GM19193 (cell line): ENCODE measurements around the gene GIPC1.

ENCODE experiments used
- POLR2A ChIP-seq: IDR thresholded peaks from 4 replicates; pipeline ENCODE4 v1.6.1; 2011; ENCODE audit not compliant: insufficient read depth, insufficient read length; ENCODE audit errors: extremely low read depth

The GIPC1 gene

GRCh38 chr19:14471436-14472187 is 24.3 kb downstream of the GIPC1 start:
- TF ChIP-seq POLR2A, result no peak

DNA sequence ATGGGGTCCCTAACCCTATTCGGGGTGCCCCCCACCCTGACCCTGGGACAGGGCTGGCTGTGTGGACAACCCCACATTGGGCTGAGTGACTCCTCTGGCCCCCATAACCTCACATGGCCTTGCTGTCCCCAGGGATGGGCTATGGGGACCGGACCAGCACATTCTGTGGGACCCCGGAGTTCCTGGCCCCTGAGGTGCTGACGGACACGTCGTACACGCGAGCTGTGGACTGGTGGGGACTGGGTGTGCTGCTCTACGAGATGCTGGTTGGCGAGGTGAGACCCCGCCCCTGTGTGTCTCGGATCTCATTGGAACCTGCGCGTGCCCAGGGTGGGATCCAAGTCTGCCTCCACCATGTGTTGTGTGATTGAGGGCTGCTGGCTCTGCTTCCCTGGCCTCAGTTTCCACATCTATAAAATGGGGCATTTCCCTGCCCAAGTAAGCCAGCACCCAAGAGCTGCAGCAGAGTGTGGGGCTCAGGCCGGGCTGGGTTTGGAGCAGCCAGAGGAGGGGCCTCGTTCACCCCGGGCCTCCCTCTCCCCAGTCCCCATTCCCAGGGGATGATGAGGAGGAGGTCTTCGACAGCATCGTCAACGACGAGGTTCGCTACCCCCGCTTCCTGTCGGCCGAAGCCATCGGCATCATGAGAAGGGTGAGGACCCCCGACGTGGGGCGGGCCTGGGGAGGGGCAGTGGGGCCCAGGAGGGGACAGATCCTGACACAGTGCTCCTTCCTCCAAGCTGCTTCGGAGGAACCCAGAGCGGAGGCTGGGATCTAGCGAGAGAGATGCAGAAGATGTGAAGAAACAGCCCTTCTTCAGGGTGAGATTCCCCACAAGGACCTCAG is 25.7 kb downstream of the GIPC1 start:
- no peak for TF ChIP-seq POLR2A

GRCh38 chr19:14467816-14468215 is 28.1 kb downstream of the GIPC1 start:
- no peak for TF ChIP-seq POLR2A

GRCh38 chr19:14467391-14467790 is 28.5 kb downstream of the GIPC1 start:
- no peak for TF ChIP-seq POLR2A

DNA sequence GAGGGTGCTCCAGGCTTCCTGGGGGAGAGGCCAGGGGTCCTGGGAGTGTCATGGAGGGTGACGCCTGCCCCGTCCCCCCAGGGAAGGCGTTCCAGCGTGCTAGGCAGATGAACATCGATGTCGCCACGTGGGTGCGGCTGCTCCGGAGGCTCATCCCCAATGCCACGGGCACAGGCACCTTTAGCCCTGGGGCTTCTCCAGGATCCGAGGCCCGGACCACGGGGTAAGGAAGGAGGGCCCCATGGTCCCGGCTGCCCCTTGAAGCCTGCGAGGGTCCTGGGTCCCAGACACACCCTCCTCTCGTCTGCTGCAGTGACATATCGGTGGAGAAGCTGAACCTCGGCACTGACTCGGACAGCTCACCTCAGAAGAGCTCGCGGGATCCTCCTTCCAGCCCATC is 32.2 kb downstream of the GIPC1 start:
- no peak for TF ChIP-seq POLR2A

DNA sequence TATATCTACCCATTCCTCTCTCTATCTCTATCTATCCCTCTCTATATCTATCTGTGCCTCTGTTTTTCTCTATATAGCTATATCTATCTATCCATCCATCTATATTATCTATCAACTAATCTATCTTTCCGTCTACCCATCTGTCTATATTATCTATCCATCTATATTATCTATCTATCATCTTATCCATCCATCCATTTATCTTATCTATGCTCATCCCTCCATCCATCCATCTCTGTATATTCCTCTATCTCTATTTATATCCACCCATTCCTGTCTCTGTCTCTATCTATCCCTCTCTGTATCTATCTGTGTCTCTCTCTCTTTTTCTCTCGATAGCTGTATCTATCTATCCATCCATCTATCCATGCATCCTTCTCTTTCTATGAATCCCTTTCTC is 35.0 kb downstream of the GIPC1 start:
- no peak for TF ChIP-seq POLR2A

- no peak for TF ChIP-seq POLR2A
Measured at GRCh38 chr19:14459703-14460102, 36.2 kb downstream of the GIPC1 start.

DNA sequence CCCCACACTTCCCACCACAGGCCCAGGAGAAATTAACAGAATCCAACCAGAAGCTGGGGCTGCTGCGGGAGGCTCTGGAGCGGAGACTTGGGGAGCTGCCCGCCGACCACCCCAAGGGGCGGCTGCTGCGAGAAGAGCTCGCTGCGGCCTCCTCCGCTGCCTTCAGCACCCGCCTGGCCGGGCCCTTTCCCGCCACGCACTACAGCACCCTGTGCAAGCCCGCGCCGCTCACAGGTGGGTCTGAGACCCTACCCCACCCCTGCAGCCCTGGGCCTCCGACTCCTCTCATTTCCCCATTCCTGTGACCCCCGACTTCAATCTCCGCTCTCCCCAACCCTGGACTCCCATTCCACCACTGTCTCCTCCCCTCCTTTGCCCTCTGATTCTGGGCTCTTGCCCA is 45.1 kb downstream of the GIPC1 start:
- TF ChIP-seq POLR2A, result no peak

- no peak for TF ChIP-seq POLR2A
Measured at GRCh38 chr19:14450168-14450874, 45.6 kb downstream of the GIPC1 start.

DNA sequence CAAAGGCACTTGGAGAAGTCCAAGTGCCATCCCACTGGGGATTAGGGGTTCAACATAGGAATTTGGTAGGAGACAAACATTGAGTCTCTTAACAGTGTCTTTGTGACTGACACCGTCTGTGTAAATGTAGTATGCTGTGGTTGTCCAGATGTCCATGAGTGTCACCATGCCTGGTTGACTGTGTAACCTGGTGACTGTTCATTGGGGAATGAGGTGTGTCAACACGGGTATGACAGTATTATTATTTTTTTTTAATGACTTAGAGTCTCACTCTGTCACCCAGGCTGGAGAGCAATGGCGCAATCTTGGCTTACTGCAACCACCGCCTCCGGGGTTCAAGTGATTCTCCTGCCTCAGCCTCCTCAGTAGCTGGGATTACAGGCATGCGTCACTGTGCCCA is 46.6 kb downstream of the GIPC1 start:
- no peak for TF ChIP-seq POLR2A

DNA sequence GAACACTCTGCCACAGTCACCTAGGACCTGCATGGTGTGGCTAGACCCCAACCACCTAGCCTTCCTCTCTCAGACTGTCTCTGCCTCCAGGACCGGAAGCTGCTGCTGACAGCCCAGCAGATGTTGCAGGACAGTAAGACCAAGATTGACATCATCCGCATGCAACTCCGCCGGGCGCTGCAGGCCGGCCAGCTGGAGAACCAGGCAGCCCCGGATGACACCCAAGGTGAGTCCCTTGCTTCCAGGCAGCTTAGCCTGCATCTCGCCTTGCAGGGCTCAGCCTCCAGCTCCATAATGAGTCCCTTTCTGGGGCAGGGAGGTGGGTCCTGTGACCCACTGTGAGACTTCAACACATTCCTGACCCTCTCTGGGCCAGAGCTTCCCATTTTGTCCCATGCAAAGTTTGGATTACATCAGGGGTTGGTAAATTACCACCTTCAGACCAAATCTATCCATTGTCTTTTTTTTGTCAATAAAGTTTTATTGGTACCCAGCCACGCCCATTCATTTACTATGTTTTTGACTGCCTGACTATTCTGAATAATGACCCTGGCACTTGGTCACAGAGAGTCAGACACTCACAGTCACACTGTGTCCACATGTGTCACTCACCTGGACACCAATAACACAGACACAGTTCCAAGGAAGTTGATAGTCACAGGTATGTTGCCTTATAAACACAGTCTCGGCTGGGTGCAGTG is 49.4 kb downstream of the GIPC1 start:
- no peak for TF ChIP-seq POLR2A

DNA sequence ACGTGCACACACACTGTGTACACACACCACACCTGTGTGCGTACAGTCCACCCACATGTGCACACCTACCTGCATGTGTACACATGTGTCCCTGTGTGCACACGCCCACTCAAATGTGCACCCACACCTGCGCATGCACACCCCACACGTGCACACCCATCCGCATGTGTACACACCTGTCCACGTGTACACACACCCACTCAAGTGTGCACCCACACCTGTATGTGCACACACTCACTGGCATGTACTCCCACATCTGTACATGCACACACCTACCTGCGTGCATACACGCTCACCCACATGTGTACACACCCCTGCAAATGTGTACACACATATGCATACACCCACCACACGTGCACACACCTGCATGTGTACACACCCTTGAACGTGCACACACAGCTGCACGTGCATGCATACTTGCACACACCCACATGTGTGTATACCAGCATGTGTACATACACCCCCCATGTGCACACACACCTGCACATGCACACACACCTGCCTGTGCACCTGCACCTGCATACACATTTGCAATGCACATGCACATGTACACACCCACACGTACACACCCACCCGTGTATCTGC is 52.2 kb downstream of the GIPC1 start:
- TF ChIP-seq POLR2A, result no peak

DNA sequence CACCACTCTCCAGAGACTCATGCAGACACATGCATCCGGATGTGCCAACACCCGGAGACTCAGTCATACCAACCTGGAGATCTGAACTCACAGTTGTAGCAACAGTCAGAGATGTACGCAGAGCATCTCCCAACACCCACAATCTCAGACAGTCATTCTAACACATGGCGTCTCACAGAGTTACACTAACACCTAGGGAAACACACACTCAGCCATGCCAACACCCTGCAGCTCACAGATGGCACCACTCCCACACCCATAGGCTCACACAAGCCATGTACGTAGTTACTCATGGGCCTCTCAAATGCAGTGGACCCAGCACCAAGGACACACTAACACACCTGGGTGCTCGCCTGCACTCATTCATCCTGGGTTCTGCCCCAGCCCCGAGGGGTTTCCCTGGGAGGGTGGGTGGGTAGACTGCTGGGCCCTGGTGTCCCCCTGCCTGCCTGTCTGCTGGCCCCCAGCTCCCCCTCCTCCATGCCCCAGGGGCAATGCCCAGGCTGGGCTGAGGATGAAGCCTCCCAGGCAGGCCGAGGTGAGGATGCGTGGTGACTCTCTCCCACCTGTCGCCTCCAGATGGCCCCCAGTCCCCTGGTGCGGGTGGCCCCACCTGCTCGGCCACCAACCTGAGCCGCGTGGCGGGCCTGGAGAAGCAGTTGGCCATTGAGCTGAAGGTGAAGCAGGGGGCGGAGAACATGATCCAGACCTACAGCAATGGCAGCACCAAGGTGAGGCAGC is 52.9 kb downstream of the GIPC1 start:
- no peak for TF ChIP-seq POLR2A
